Keratinocyte (primary cell): ENCODE data around the gene CCDC92B.

ENCODE experiments used
- CTCF ChIP-seq, 3 experiments: IDR thresholded peaks in 1 of 3; conservative IDR thresholded peaks in 1 of 3; optimal IDR thresholded peaks in 1 of 3; 2 replicates in 2 of 3; 3 replicates in 1 of 3; pipeline versions ENCODE3 to v1.5.1; 2011; ENCODE audit warnings: low read length in 3 of 3, mild to moderate bottlenecking in 3 of 3, moderate library complexity in 2 of 3, control low read depth in 1 of 3, inconsistent platforms in 1 of 3; ENCODE audit not compliant: insufficient read depth in 2 of 3; ENCODE audit errors: extremely low read depth in 1 of 3
- EZH2 ChIP-seq: IDR thresholded peaks from one replicate; pipeline ENCODE4 v1.6.1; 2012; ENCODE audit warnings: inconsistent platforms, mild to moderate bottlenecking, low read length, moderate library complexity

- TF ChIP-seq EZH2 (no peak), CTCF (optimal IDR thresholded peaks at IDR 0.05 in 1 of 3, IDR thresholded peaks at IDR 0.05 in 1 of 3, conservative IDR thresholded peaks at IDR 0.05 in 1 of 3; ENCODE audit: extremely low read depth in 1 of 3, insufficient read depth in 2 of 3, low read length in 3 of 3) (no peak)
Observed at GRCh38 chr17:2776589-2777241, 27.3 kb upstream of the CCDC92B start.
